ENCODE results near the gene DLGAP1. TPM values are rescaled to one million over a fixed set of nuclear protein-coding genes. Genes with fewer than 3 reads are reported as not detected.

Gene DLGAP1
- total RNA-seq, 1 donor from 2014 or later: 11.5 TPM

DNA sequence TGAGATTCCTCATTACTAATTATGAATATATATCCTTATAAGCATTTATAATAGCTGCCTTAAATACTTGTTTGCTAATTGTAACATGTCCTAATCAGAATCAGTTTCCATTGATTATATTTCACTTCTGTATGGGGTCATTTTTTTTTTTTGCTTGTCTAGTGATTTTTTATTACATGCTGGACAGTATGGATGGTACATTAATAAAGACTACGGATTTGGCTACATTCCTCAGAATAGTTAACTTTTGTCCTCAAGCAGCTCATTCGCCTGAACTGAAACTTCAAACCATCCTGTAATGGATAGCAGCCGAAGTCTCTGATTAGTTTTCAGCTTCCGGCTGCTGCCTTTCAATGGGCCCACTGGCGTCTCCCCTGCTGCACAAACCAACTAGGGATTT lies 993.4 kb downstream of the DLGAP1 start:
- no peak for TF ChIP-seq CTCF (conservative IDR thresholded peaks at IDR 0.05)
- Mint-ChIP-seq H3K36me3 (ENCODE audit: low read depth) (peaks cover 39% of the 10 kb centered on the region), H3K4me1 (peaks cover 67% of the 10 kb centered on the region), H3K9me3 (no peaks in the 10 kb centered on the region), H3K27me3 (ENCODE audit: low read depth) (no peaks in the 10 kb centered on the region), H3K27ac (ENCODE audit: unreplicated experiment) (peak overlapping the region; percentile 15), H3K4me3 (peak overlapping the region; percentile 3)
- no peak for DNase-seq (ENCODE audit: low read depth, low spot score)

DNA sequence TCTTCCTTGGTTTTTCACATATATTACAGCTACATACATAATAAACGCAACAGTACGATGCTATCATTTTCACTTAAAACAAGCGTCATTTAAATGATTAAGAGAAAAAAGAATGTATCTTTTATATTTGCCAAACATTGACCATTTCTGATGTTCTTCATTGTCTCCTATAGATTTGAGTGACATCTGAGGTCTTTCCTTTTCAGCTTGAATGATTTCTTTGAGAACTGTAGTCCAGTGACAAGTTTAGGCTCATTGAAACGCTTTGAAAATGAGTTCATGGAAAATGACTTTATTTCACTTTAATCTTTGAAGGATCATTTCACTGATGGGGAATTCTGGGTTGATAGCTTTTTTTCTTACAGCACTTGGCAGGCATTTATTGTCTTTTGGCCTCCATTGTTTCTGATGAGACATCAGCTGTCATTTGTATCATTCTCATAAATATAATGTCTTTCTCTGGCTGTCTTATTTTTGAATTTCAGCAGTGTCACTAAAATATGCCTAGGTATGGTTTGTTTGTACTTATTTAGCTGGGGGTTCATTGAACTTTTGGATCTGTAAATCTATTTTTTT lies 994.2 kb downstream of the DLGAP1 start:
- H3K36me3 Mint-ChIP-seq (ENCODE audit: low read depth): peaks cover 43% of the 10 kb centered on the region
- H3K27me3 Mint-ChIP-seq (ENCODE audit: low read depth): no peaks in the 10 kb centered on the region
- no peak overlapping the region for H3K4me3 Mint-ChIP-seq
- no peaks in the 10 kb centered on the region for H3K9me3 Mint-ChIP-seq
- H3K27ac Mint-ChIP-seq (ENCODE audit: unreplicated experiment): no peak overlapping the region
- no peak for TF ChIP-seq CTCF (conservative IDR thresholded peaks at IDR 0.05)
- no peak for DNase-seq (ENCODE audit: low read depth, low spot score)
- peaks cover 66% of the 10 kb centered on the region for H3K4me1 Mint-ChIP-seq

DNA sequence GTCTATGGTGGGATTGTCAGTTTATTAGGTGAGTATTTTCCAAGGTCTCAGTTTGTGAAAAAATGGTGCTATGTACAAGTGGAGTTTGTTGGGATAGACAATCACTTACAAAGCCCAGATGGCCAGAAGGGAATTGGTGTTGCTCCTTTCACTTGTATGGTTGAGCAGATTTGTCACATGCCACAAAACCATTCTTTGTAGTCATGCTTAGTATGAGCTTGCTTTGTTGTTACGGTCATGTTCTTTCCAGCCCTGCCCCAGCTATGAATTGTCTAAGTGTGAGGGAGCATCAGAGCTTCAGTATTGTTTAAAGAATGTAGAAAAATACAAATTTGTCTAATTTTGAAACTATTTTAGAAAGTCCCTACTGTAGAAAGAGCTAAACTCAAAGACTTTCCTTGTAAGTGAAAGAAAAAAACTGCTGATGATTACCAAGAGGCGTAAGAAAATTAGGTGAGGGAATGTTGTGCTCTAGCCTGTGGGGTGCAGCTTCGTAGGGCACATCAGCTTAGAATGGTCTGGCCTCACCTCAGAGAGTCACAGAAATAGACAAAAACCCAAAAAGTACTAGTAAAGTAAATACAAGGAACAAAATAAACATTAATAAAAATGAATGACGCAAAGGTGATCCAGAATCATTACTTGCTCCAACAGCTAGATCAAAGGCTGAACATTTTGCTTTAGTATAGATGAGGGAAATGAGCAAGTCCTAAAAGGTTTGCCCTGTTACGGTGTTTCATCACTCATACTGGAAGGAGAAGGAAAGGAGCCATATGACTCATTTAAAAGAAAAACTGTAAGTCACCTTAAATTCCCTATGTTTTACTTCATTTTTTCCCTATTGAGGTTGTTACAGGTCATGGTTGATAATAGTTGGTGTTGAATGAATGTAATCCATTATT lies 995.9 kb downstream of the DLGAP1 start:
- TF ChIP-seq CTCF (conservative IDR thresholded peaks at IDR 0.05): no peak
- Mint-ChIP-seq H3K4me1 (peaks cover 82% of the 10 kb centered on the region), H3K9me3 (no peaks in the 10 kb centered on the region), H3K36me3 (ENCODE audit: low read depth) (peaks cover 43% of the 10 kb centered on the region), H3K27ac (ENCODE audit: unreplicated experiment) (peak overlapping the region; percentile 52), H3K27me3 (ENCODE audit: low read depth) (no peaks in the 10 kb centered on the region), H3K4me3 (peak overlapping the region; percentile 44)
- no peak for DNase-seq (ENCODE audit: low read depth, low spot score)

GRCh38 chr18:3458378-3458777 lies 996.7 kb downstream of the DLGAP1 start:
- H3K4me3 Mint-ChIP-seq: peak overlapping the region; percentile 44
- H3K27ac Mint-ChIP-seq (ENCODE audit: unreplicated experiment): peak overlapping the region; percentile 52
- peaks cover 43% of the 10 kb centered on the region for H3K36me3 Mint-ChIP-seq (ENCODE audit: low read depth)
- no peaks in the 10 kb centered on the region for H3K27me3 Mint-ChIP-seq (ENCODE audit: low read depth)
- H3K4me1 Mint-ChIP-seq: peaks cover 88% of the 10 kb centered on the region
- no peak for TF ChIP-seq CTCF (conservative IDR thresholded peaks at IDR 0.05)
- no peak for DNase-seq (ENCODE audit: low read depth, low spot score)
- no peaks in the 10 kb centered on the region for H3K9me3 Mint-ChIP-seq

GRCh38 chr18:3457261-3457724 lies 997.8 kb downstream of the DLGAP1 start:
- DNase-seq (ENCODE audit: low read depth, low spot score): no peak
- peak overlapping the region; percentile 88 for H3K27ac Mint-ChIP-seq (ENCODE audit: unreplicated experiment)
- no peaks in the 10 kb centered on the region for H3K27me3 Mint-ChIP-seq (ENCODE audit: low read depth)
- peaks cover 88% of the 10 kb centered on the region for H3K4me1 Mint-ChIP-seq
- H3K9me3 Mint-ChIP-seq: no peaks in the 10 kb centered on the region
- TF ChIP-seq CTCF (conservative IDR thresholded peaks at IDR 0.05): no peak
- H3K36me3 Mint-ChIP-seq (ENCODE audit: low read depth): peaks cover 43% of the 10 kb centered on the region
- H3K4me3 Mint-ChIP-seq: peak overlapping the region; percentile 38
